NCI-H146 (cell line): Measurements from ENCODE around the gene SEPTIN10.

Experiments
- DNase-seq: peaks from one replicate; lab custom pipeline; 2025; lab: John Stamatoyannopoulos, UW

Gene SEPTIN10

DNA sequence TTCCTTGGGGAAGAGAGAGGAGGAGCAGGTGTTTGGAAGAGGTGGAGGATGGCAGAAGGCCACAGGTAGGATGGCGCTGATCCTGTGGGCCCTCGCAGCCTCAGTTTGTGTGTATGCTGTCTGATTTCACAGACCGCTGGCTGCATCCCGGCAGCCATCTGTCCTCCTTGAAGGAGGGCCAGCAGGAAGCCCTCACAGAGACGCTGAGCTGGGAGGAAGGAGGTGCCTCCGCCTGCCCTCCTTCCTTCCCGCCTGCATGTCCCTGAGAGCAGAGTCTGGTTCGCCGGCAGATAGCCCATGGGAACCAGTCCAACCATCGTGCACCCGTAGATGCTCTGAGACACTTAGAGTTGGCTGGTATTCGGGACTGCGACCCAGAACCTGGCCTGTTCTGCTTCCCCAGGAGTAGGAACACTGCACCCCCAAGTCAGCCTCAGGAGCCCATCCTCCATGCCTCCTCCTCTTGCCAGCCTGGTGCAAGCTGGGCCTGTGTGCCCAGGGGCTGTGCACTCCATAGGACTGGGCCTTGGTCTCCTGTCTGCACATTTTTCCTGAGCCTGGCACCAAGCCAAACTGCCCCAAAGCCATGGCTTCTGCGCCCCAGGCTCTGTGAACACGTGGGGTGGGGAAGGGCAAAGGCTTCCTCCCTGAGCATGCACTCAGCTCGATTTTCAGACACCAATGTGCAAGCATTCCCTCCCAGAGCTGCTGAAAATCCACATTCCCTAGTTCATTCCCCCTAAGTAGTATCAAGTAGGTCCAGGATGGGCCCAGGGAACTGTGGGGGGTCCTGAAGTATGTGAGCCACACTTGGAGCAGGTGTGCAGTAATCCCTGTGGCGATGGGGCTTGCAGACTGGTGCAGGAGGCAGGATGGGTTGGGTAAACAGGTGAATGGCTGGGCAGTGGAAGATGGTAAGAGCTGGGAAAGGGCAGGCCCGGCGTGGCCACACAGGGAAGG, 115.6 kb downstream of the SEPTIN10 start:
- DNase-seq, result no peak

DNA sequence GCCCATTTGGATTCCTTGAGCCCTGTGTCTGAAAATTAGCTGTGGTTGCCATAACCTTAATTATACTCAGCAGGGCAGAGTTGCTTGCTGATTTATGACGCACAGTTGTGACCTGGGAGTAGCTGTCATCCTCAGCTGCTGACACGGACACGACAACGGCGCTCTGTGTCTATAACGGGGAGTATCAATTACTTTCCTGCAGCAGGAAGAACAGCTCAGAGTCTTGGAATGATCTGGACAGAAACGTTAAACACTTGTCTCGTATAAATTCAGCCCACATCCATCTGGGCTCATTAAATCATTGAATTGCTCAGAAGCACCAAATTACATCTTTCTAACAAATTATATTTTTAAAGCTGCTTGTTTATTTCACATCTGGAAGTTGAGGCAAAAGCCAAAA, 116.3 kb downstream of the SEPTIN10 start:
- DNase-seq, result no peak

DNA sequence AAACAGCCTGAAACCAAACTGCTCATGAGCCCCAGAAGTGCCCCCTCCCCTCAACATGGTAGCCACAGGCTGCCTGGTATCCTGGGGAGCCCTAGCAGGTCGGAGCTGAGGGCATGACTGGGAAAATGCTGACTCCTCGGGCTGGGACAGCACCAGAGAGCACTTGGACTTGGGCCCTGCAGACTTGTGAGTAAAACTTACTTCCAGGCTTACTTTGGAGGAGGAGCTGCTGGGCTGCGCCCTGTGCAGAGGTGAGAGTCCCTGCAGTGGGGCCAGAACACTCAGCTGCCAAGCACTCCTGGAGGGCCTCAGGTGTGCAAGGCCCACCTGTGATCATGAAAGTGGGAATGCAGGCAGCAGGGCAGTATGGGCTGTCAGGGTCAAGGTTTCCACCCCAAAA, 119.4 kb downstream of the SEPTIN10 start:
- no peak for DNase-seq

DNA sequence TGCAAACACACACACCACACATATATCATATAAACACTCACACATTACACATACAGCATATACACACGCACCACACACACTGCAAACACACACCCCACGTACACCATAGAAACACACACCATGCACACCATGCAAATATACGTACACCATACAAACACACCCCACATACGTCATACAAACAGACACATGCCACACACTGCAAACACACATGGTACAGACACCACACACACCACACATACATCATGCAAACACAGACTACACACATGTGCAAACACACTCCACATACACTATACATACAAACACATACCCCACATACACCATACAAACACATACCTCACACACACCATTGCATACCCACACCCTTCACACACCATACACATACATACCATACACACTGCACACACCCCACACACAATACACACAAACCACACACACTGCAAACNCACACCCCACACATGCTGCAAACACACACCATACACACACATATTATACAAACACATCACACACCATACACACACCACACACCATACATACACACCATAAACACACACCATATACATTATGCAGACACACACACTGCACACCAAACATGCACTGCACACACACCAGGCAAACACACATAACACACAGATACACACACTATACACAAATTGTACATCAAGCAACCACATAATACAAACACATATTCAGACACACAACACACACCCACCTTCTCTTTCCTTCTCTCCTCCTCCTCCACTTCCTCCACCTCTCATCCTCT, 120.4 kb downstream of the SEPTIN10 start:
- DNase-seq, result no peak
